GM23338 (cell line): ENCODE results near the gene PIANP. TPM values are rescaled to one million over a fixed set of nuclear protein-coding genes. Genes with fewer than 3 reads are reported as not detected.

Experiments used
- ATAC-seq: fragments of 200-7000 bp; cut with Tn5 transposase; 3 replicates; pipeline ENCODE4 v1.9.1; 2020
- DNase-seq: peaks from one replicate; pipeline ENCODE4 v3.0.0-alpha.2; 2015; ENCODE audit warnings: low spot score
- H2AFZ ChIP-seq: fragments of 200-600 bp; sonication (generic); 2 replicates; pipeline ENCODE4 v1.8.0; 2016; ENCODE audit warnings: antibody characterized with exemption, mild to moderate bottlenecking, moderate library complexity
- H3F3A ChIP-seq: fragments of 200-600 bp; sonication (generic); replicated peaks from 2 replicates; pipeline ENCODE4 v1.8.0; 2017; ENCODE audit warnings: antibody characterized with exemption, mixed run types, low read depth
- H3K27ac ChIP-seq: fragments of 200-600 bp; sonication (generic); 2 replicates; pipeline ENCODE4 v1.6.1; 2016; ENCODE audit warnings: low read depth
- H3K27me3 ChIP-seq: fragments of 200-600 bp; sonication (generic); 2 replicates; pipeline ENCODE4 v1.8.0; 2016; ENCODE audit warnings: mild to moderate bottlenecking, mixed run types, moderate library complexity; ENCODE audit not compliant: insufficient read depth
- H3K36me3 ChIP-seq: fragments of 200-600 bp; sonication (generic); 2 replicates; pipeline ENCODE4 v1.8.0; 2016; ENCODE audit warnings: mild to moderate bottlenecking; ENCODE audit not compliant: insufficient read depth
- H3K4me1 ChIP-seq: fragments of 200-600 bp; sonication (generic); 2 replicates; pipeline ENCODE4 v1.8.0; 2016; ENCODE audit warnings: mild to moderate bottlenecking, moderate library complexity; ENCODE audit not compliant: insufficient read depth
- H3K4me2 ChIP-seq: fragments of 200-600 bp; sonication (generic); 2 replicates; pipeline ENCODE4 v1.7.1; 2017; ENCODE audit warnings: mixed run types
- H3K4me3 ChIP-seq: fragments of 200-600 bp; sonication (generic); 2 replicates; pipeline ENCODE4 v1.6.1; 2016; ENCODE audit warnings: mixed run types
- H3K79me2 ChIP-seq: fragments of 200-600 bp; sonication (generic); replicated peaks from 2 replicates; pipeline ENCODE4 v1.8.0; 2017; ENCODE audit warnings: mild to moderate bottlenecking; ENCODE audit not compliant: insufficient read depth
- H3K9me2 ChIP-seq: fragments of 200-600 bp; sonication (generic); 2 replicates; pipeline ENCODE4 v1.8.0; 2017; ENCODE audit not compliant: insufficient read depth
- H4K20me1 ChIP-seq: fragments of 200-600 bp; sonication (generic); replicated peaks from 2 replicates; pipeline ENCODE4 v1.8.0; 2017; ENCODE audit warnings: mild to moderate bottlenecking; ENCODE audit not compliant: insufficient read depth
- H3K27ac Mint-ChIP-seq: 2 replicates; pipeline ENCODE4 v1.8.0; 2020; ENCODE audit warnings: inconsistent platforms, mild to moderate bottlenecking, moderate library complexity, mixed read lengths
- H3K27me3 Mint-ChIP-seq: 3 replicates; pipeline ENCODE4 v1.8.0; 2022; ENCODE audit warnings: low read depth, mild to moderate bottlenecking, moderate library complexity, mixed read lengths, inconsistent platforms; ENCODE audit not compliant: insufficient read depth, poor library complexity
- H3K36me3 Mint-ChIP-seq: 3 replicates; pipeline ENCODE4 v1.8.0; 2021; ENCODE audit warnings: low read depth, mild to moderate bottlenecking, inconsistent platforms, moderate library complexity, mixed read lengths
- H3K4me1 Mint-ChIP-seq: 3 replicates; pipeline ENCODE4 v1.8.0; 2020; ENCODE audit warnings: mild to moderate bottlenecking, inconsistent platforms, mixed read lengths
- H3K4me3 Mint-ChIP-seq: 3 replicates; pipeline ENCODE4 v1.8.0; 2021; ENCODE audit warnings: moderate library complexity, mild to moderate bottlenecking, inconsistent platforms, mixed read lengths
- H3K9me3 Mint-ChIP-seq: 3 replicates; pipeline ENCODE4 v1.8.0; 2020; ENCODE audit warnings: moderate library complexity, mild to moderate bottlenecking, inconsistent platforms, mixed read lengths
- CREB1 ChIP-seq: fragments of 250-450 bp; sonication (Bioruptor Pico); IDR thresholded peaks from 2 replicates; pipeline ENCODE4 v1.5.0; 2020; ENCODE audit warnings: low read depth, mild to moderate bottlenecking, moderate library complexity
- EZH2 ChIP-seq: fragments of 200-600 bp; sonication (generic); IDR thresholded peaks from one replicate; pipeline ENCODE4 v1.8.0; 2017; ENCODE audit warnings: antibody characterized with exemption, mild to moderate bottlenecking, low read depth; ENCODE audit not compliant: unreplicated experiment
- EZH2phosphoT487 ChIP-seq: fragments of 200-600 bp; sonication (generic); IDR thresholded peaks from one replicate; pipeline ENCODE4 v1.8.1; 2018; ENCODE audit warnings: antibody characterized with exemption; ENCODE audit not compliant: unreplicated experiment
- JUNB ChIP-seq: IDR thresholded peaks from one replicate; pipeline ENCODE4 v1.6.1; 2016; ENCODE audit warnings: antibody characterized with exemption; ENCODE audit not compliant: unreplicated experiment
- NANOG ChIP-seq: IDR thresholded peaks from 2 replicates; pipeline ENCODE4 v1.6.1; 2016; ENCODE audit warnings: antibody characterized with exemption, borderline replicate concordance
- POLR2AphosphoS5 ChIP-seq: IDR thresholded peaks from 2 replicates; pipeline ENCODE4 v1.6.1; 2016; ENCODE audit warnings: antibody characterized with exemption, low read depth
- STAT1 ChIP-seq: IDR thresholded peaks from one replicate; pipeline ENCODE4 v1.6.1; 2016; ENCODE audit warnings: antibody characterized with exemption; ENCODE audit not compliant: unreplicated experiment
- ZNF114 ChIP-seq: fragments of 250-450 bp; sonication (Bioruptor Pico); IDR thresholded peaks from 2 replicates; pipeline ENCODE4 v1.5.0; 2020; ENCODE audit warnings: mild to moderate bottlenecking, moderate library complexity
- ZNF331 ChIP-seq: fragments of 250-450 bp; sonication (Bioruptor Pico); IDR thresholded peaks from 2 replicates; pipeline ENCODE4 v1.5.0; 2020; ENCODE audit warnings: low read depth, mild to moderate bottlenecking, moderate library complexity
- polyA plus RNA-seq: library from polyadenylated mRNA; unstranded; fragments of >200 nt; fragmentation: Nextera tagmentation; extraction: Ambion mirVana; gene quantifications from 2 replicates; pipeline ENCODE4 v1.2.1, GENCODE V29; 2016
- total RNA-seq: library from RNA; depleted of rRNA; stranded (reverse); fragments of >200 nt; shearing (Covaris generic); gene quantifications from 2 replicates; pipeline ENCODE4 v1.2.3, GENCODE V29; 2014
- TF ChIP-seq, protein P1 (sequence below): IDR thresholded peaks from 2 replicates; pipeline ENCODE4 v1.6.1; 2016; ENCODE audit warnings: antibody characterized with exemption
- TF ChIP-seq, protein P2 (sequence below): fragments of 250-450 bp; sonication (Bioruptor Pico); IDR thresholded peaks from 2 replicates; pipeline ENCODE4 v1.5.0; 2020; ENCODE audit warnings: mild to moderate bottlenecking, moderate library complexity
- TF ChIP-seq, protein P3 (sequence below), 2 experiments: fragments of 200-600 bp in 1 of 2; sonication (generic) in 1 of 2; conservative IDR thresholded peaks; 2 replicates each; pipeline versions ENCODE4 v1.5.1 to v1.6.1; 2016 to 2017; ENCODE audit warnings: antibody characterized with exemption in 2 of 2, low read depth in 2 of 2, mild to moderate bottlenecking in 2 of 2, moderate library complexity in 1 of 2
- TF ChIP-seq, protein P4 (sequence below): IDR thresholded peaks from one replicate; pipeline ENCODE4 v1.6.1; 2018; ENCODE audit warnings: antibody characterized with exemption; ENCODE audit not compliant: unreplicated experiment

PIANP gene
- total and polyA plus RNA-seq, 2 experiments from 2014 or later: 2.2 to 6.4 TPM

DNA sequence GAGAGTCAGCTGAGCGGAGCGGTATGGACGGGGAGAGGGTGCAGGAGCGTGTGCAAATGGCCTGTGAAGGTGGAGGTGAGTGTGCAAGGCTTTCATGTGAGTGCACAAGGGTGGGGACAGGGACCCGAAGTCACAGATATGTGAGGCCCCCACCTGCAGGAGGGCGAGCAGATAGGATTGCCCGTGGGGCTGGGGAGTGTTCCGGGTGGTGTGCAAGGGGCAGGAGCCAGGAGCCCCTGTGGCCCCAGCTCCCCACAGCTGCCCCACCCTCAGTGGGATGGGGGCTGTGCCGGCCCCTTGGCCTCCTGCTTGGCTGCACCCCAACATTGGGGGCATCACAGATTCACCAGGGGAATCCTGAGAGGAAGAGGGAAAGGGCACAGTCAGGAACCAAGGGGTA lies 5.9 kb downstream of the PIANP start:
- no peaks in the 10 kb centered on the region for H3K36me3 ChIP-seq
- Mint-ChIP-seq H3K4me3 (no peak overlapping the region), H3K27me3 (peaks cover 13% of the 10 kb centered on the region), H3K4me1 (peaks cover 34% of the 10 kb centered on the region), H3K9me3 (no peaks in the 10 kb centered on the region), H3K27ac (no peak overlapping the region), H3K36me3 (peaks cover 6% of the 10 kb centered on the region; the same call in 2 of the 3 replicates)
- H3K9me2 ChIP-seq: no peaks in the 10 kb centered on the region
- peaks cover 3% of the 10 kb centered on the region; the same call in 1 of the 2 replicates for H3K79me2 ChIP-seq
- ATAC-seq: no peak
- H3K27ac ChIP-seq: no peak overlapping the region
- TF ChIP-seq ZNF114 (CRISPR knock-in tag): no peak
- TF ChIP-seq, protein P1, sequence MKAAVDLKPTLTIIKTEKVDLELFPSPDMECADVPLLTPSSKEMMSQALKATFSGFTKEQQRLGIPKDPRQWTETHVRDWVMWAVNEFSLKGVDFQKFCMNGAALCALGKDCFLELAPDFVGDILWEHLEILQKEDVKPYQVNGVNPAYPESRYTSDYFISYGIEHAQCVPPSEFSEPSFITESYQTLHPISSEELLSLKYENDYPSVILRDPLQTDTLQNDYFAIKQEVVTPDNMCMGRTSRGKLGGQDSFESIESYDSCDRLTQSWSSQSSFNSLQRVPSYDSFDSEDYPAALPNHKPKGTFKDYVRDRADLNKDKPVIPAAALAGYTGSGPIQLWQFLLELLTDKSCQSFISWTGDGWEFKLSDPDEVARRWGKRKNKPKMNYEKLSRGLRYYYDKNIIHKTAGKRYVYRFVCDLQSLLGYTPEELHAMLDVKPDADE: no peak
- no peak for TF ChIP-seq STAT1
- TF ChIP-seq, protein P2, sequence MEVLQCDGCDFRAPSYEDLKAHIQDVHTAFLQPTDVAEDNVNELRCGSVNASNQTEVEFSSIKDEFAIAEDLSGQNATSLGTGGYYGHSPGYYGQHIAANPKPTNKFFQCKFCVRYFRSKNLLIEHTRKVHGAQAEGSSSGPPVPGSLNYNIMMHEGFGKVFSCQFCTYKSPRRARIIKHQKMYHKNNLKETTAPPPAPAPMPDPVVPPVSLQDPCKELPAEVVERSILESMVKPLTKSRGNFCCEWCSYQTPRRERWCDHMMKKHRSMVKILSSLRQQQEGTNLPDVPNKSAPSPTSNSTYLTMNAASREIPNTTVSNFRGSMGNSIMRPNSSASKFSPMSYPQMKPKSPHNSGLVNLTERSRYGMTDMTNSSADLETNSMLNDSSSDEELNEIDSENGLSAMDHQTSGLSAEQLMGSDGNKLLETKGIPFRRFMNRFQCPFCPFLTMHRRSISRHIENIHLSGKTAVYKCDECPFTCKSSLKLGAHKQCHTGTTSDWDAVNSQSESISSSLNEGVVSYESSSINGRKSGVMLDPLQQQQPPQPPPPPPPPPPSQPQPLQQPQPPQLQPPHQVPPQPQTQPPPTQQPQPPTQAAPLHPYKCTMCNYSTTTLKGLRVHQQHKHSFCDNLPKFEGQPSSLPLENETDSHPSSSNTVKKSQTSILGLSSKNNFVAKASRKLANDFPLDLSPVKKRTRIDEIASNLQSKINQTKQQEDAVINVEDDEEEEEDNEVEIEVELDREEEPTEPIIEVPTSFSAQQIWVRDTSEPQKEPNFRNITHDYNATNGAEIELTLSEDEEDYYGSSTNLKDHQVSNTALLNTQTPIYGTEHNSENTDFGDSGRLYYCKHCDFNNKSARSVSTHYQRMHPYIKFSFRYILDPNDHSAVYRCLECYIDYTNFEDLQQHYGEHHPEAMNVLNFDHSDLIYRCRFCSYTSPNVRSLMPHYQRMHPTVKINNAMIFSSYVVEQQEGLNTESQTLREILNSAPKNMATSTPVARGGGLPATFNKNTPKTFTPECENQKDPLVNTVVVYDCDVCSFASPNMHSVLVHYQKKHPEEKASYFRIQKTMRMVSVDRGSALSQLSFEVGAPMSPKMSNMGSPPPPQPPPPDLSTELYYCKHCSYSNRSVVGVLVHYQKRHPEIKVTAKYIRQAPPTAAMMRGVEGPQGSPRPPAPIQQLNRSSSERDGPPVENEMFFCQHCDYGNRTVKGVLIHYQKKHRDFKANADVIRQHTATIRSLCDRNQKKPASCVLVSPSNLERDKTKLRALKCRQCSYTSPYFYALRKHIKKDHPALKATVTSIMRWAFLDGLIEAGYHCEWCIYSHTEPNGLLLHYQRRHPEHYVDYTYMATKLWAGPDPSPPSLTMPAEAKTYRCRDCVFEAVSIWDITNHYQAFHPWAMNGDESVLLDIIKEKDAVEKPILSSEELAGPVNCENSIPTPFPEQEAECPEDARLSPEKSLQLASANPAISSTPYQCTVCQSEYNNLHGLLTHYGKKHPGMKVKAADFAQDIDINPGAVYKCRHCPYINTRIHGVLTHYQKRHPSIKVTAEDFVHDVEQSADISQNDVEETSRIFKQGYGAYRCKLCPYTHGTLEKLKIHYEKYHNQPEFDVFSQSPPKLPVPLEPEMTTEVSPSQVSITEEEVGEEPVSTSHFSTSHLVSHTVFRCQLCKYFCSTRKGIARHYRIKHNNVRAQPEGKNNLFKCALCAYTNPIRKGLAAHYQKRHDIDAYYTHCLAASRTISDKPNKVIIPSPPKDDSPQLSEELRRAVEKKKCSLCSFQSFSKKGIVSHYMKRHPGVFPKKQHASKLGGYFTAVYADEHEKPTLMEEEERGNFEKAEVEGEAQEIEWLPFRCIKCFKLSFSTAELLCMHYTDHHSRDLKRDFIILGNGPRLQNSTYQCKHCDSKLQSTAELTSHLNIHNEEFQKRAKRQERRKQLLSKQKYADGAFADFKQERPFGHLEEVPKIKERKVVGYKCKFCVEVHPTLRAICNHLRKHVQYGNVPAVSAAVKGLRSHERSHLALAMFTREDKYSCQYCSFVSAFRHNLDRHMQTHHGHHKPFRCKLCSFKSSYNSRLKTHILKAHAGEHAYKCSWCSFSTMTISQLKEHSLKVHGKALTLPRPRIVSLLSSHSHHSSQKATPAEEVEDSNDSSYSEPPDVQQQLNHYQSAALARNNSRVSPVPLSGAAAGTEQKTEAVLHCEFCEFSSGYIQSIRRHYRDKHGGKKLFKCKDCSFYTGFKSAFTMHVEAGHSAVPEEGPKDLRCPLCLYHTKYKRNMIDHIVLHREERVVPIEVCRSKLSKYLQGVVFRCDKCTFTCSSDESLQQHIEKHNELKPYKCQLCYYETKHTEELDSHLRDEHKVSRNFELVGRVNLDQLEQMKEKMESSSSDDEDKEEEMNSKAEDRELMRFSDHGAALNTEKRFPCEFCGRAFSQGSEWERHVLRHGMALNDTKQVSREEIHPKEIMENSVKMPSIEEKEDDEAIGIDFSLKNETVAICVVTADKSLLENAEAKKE: no peak
- TF ChIP-seq EZH2: no peak
- TF ChIP-seq, protein P3, sequence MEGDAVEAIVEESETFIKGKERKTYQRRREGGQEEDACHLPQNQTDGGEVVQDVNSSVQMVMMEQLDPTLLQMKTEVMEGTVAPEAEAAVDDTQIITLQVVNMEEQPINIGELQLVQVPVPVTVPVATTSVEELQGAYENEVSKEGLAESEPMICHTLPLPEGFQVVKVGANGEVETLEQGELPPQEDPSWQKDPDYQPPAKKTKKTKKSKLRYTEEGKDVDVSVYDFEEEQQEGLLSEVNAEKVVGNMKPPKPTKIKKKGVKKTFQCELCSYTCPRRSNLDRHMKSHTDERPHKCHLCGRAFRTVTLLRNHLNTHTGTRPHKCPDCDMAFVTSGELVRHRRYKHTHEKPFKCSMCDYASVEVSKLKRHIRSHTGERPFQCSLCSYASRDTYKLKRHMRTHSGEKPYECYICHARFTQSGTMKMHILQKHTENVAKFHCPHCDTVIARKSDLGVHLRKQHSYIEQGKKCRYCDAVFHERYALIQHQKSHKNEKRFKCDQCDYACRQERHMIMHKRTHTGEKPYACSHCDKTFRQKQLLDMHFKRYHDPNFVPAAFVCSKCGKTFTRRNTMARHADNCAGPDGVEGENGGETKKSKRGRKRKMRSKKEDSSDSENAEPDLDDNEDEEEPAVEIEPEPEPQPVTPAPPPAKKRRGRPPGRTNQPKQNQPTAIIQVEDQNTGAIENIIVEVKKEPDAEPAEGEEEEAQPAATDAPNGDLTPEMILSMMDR (conservative IDR thresholded peaks at IDR 0.05; ENCODE audit: low read depth in 2 of 2): no peak
- no peak for TF ChIP-seq POLR2AphosphoS5
- TF ChIP-seq CREB1 (CRISPR knock-in tag): no peak
- TF ChIP-seq EZH2phosphoT487: no peak
- no peak for TF ChIP-seq NANOG
- no peak for TF ChIP-seq ZNF331 (CRISPR knock-in tag)
- TF ChIP-seq, protein P4, sequence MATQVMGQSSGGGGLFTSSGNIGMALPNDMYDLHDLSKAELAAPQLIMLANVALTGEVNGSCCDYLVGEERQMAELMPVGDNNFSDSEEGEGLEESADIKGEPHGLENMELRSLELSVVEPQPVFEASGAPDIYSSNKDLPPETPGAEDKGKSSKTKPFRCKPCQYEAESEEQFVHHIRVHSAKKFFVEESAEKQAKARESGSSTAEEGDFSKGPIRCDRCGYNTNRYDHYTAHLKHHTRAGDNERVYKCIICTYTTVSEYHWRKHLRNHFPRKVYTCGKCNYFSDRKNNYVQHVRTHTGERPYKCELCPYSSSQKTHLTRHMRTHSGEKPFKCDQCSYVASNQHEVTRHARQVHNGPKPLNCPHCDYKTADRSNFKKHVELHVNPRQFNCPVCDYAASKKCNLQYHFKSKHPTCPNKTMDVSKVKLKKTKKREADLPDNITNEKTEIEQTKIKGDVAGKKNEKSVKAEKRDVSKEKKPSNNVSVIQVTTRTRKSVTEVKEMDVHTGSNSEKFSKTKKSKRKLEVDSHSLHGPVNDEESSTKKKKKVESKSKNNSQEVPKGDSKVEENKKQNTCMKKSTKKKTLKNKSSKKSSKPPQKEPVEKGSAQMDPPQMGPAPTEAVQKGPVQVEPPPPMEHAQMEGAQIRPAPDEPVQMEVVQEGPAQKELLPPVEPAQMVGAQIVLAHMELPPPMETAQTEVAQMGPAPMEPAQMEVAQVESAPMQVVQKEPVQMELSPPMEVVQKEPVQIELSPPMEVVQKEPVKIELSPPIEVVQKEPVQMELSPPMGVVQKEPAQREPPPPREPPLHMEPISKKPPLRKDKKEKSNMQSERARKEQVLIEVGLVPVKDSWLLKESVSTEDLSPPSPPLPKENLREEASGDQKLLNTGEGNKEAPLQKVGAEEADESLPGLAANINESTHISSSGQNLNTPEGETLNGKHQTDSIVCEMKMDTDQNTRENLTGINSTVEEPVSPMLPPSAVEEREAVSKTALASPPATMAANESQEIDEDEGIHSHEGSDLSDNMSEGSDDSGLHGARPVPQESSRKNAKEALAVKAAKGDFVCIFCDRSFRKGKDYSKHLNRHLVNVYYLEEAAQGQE: no peak
- no peak for TF ChIP-seq JUNB
- no peak overlapping the region for H3K4me2 ChIP-seq
- peaks cover 11% of the 10 kb centered on the region; the same call in 1 of the 2 replicates for H3K27me3 ChIP-seq
- H4K20me1 ChIP-seq: no peaks in the 10 kb centered on the region
- H3F3A ChIP-seq: peaks cover 3% of the 10 kb centered on the region; the same call in 1 of the 2 replicates
- peaks cover 20% of the 10 kb centered on the region for H3K4me1 ChIP-seq
- no peak overlapping the region for H2AFZ ChIP-seq
- DNase-seq: no peak
- H3K4me3 ChIP-seq: no peak overlapping the region
